Upper lobe of left lung (tissue), 4 donors: ENCODE results near the gene NID2.

Experiments used
- CTCF ChIP-seq, 6 experiments: fragments of 450-650 bp in 4 of 6; fragments of 200-600 bp in 2 of 6; sonication (generic) in 2 of 6; IDR thresholded peaks; one replicate each; pipeline ENCODE4 v1.5.1; 2016 to 2019; ENCODE audit warnings: antibody characterized with exemption in 6 of 6
- EP300 ChIP-seq, 4 donors: sonication (generic); formaldehyde crosslinking; IDR thresholded peaks; one replicate each; pipeline ENCODE4 v1.5.1; 2017; ENCODE audit warnings: antibody characterized with exemption in 4 of 4, control low read depth in 2 of 4
- POLR2A ChIP-seq, 4 donors: fragments of 450-650 bp; IDR thresholded peaks; one replicate each; pipeline ENCODE4 v1.5.1; 2016 to 2017; ENCODE audit warnings: antibody characterized with exemption in 4 of 4, mild to moderate bottlenecking in 2 of 4
- POLR2AphosphoS5 ChIP-seq, 2 donors: sonication (generic); formaldehyde crosslinking; IDR thresholded peaks; one replicate each; pipeline ENCODE4 v1.5.1; 2017; ENCODE audit warnings: antibody characterized with exemption in 2 of 2

- TF ChIP-seq POLR2A (IDR thresholded peaks at IDR 0.05) = no peak
- no peak for TF ChIP-seq CTCF (IDR thresholded peaks at IDR 0.05)
- TF ChIP-seq POLR2AphosphoS5 (IDR thresholded peaks at IDR 0.05) = no peak
- no peak for TF ChIP-seq EP300 (IDR thresholded peaks at IDR 0.05)
Measured at GRCh38 chr14:52026901-52027300, 42.0 kb downstream of the NID2 start.
